ENCODE results near the gene COL10A1. TPM values are rescaled to one million over a fixed set of nuclear protein-coding genes. Genes with fewer than 3 reads are reported as not detected.

The COL10A1 gene
- total RNA-seq, 1 donor from 2014 or later, result not detected

GRCh38 chr6:116157391-116157790 lies 31.5 kb upstream of the COL10A1 start:
- TF ChIP-seq CTCF (IDR thresholded peaks at IDR 0.05), result no peak

GRCh38 chr6:116156405-116157326 lies 30.7 kb upstream of the COL10A1 start:
- H3K27ac Mint-ChIP-seq, result no peak overlapping the region
- intact Hi-C loops (cut with micrococcal nuclease), result no loop called here
- ATAC-seq (ENCODE audit: low read depth) (no peak), DNase-seq (no peak)
- H3K36me3 Mint-ChIP-seq (ENCODE audit: low read depth), result peaks cover 17% of the 10 kb centered on the region
- peaks cover 4% of the 10 kb centered on the region for H3K9me3 Mint-ChIP-seq
- H3K27me3 Mint-ChIP-seq, result no peaks in the 10 kb centered on the region
- H3K4me3 Mint-ChIP-seq, result no peak overlapping the region
- CTCF ChIA-PET, result interaction anchor here (1.2 kb wide), 1 partner anchor 20 kb away, joined by 4 read pairs; no protein-coding TSS in a partner anchor
- POLR2A ChIA-PET, result no interaction called here
- H3K4me1 Mint-ChIP-seq, result peaks cover 12% of the 10 kb centered on the region
- TF ChIP-seq CTCF (IDR thresholded peaks at IDR 0.05), result no peak

More at GRCh38 chr6:116157391-116157790, 31.5 kb upstream of the COL10A1 start:
- Mint-ChIP-seq H3K27me3 (no peaks in the 10 kb centered on the region), H3K4me3 (no peak overlapping the region), H3K36me3 (ENCODE audit: low read depth) (peaks cover 24% of the 10 kb centered on the region), H3K9me3 (peaks cover 4% of the 10 kb centered on the region), H3K27ac (no peak overlapping the region), H3K4me1 (peaks cover 17% of the 10 kb centered on the region)
- no peak for DNase-seq
- no peak for ATAC-seq (ENCODE audit: low read depth)
- ChIA-PET CTCF (interaction anchor here (1.2 kb wide), 1 partner anchor 21 kb away, joined by 4 read pairs; no protein-coding TSS in a partner anchor), POLR2A (no interaction called here)
- intact Hi-C loops (cut with micrococcal nuclease), result no loop called here

- no peaks in the 10 kb centered on the region for H3K9me3 Mint-ChIP-seq
- H3K4me1 Mint-ChIP-seq, result peaks cover 6% of the 10 kb centered on the region
- ATAC-seq (ENCODE audit: low read depth) (no peak), DNase-seq (no peak)
- H3K4me3 Mint-ChIP-seq, result no peak overlapping the region
- intact Hi-C loops (cut with micrococcal nuclease), result no loop called here
- H3K27me3 Mint-ChIP-seq, result no peaks in the 10 kb centered on the region
- H3K27ac Mint-ChIP-seq, result no peak overlapping the region
- no peak for TF ChIP-seq CTCF (IDR thresholded peaks at IDR 0.05)
- CTCF ChIA-PET, result no interaction called here
- POLR2A ChIA-PET, result no interaction called here
- H3K36me3 Mint-ChIP-seq (ENCODE audit: low read depth), result peaks cover 16% of the 10 kb centered on the region
Measured at GRCh38 chr6:116154887-116155286, 29.0 kb upstream of the COL10A1 start.

- Mint-ChIP-seq H3K9me3 (no peaks in the 10 kb centered on the region), H3K4me3 (no peak overlapping the region), H3K4me1 (peaks cover 5% of the 10 kb centered on the region), H3K27ac (no peak overlapping the region), H3K27me3 (no peaks in the 10 kb centered on the region), H3K36me3 (ENCODE audit: low read depth) (peaks cover 12% of the 10 kb centered on the region)
- no peak for TF ChIP-seq CTCF (IDR thresholded peaks at IDR 0.05)
- DNase-seq, result no peak
- ChIA-PET CTCF (no interaction called here), POLR2A (no interaction called here)
- no peak for ATAC-seq (ENCODE audit: low read depth)
- intact Hi-C loops (cut with micrococcal nuclease), result no loop called here
Measured at GRCh38 chr6:116152620-116153019, 26.7 kb upstream of the COL10A1 start.

GRCh38 chr6:116145803-116146675 lies 20.1 kb upstream of the COL10A1 start:
- ChIA-PET CTCF (no interaction called here), POLR2A (interaction anchor here (0.6 kb wide), 1 partner anchor 17 kb away, joined by 5 read pairs; no protein-coding TSS in a partner anchor)
- no peak for DNase-seq
- no peak for TF ChIP-seq CTCF (IDR thresholded peaks at IDR 0.05)
- no peak for ATAC-seq (ENCODE audit: low read depth)
- H3K27ac Mint-ChIP-seq, result no peak overlapping the region
- H3K9me3 Mint-ChIP-seq, result no peaks in the 10 kb centered on the region
- H3K4me3 Mint-ChIP-seq, result no peak overlapping the region
- no peaks in the 10 kb centered on the region for H3K27me3 Mint-ChIP-seq
- H3K4me1 Mint-ChIP-seq, result no peaks in the 10 kb centered on the region
- intact Hi-C loops (cut with micrococcal nuclease), result no loop called here
- H3K36me3 Mint-ChIP-seq (ENCODE audit: low read depth), result peaks cover 10% of the 10 kb centered on the region
